GM12878 (cell line): ENCODE data around the gene ATP6V0C. TPM values are rescaled to one million over a fixed set of nuclear protein-coding genes. Genes with fewer than 3 reads are reported as not detected.

ENCODE experiments used
- ATAC-seq: fragments of 200-7000 bp; cut with Tn5 transposase; 3 replicates; pipeline ENCODE4 v1.9.1; 2020; ENCODE audit warnings: mild to moderate bottlenecking, moderate library complexity
- BruUV-seq: library from RNA; stranded (reverse); fragments of 400-500 nt; replicated peaks from 2 replicates; lab custom pipeline; 2021; lab: Mats Ljungman, UMichigan
- CTCF ChIA-PET: fragments of 300-600 bp; sonication (Branson Sonifier 250); formaldehyde crosslinking; extraction: SDS; loops from one replicate; lab custom pipeline; 2021; ENCODE audit warnings: inconsistent platforms; lab: Yijun Ruan, JAX
- POLR2A ChIA-PET: fragments of 350-600 bp; formaldehyde crosslinking; extraction: SDS; loops from one replicate; lab custom pipeline; 2021; ENCODE audit warnings: inconsistent platforms; lab: Charles Lee
- RAD21 ChIA-PET: fragments of 300-600 bp; sonication (Branson Sonifier 250); formaldehyde crosslinking; loops from one replicate; lab custom pipeline; 2023; ENCODE audit warnings: antibody characterized with exemption; ENCODE audit not compliant: unreplicated experiment; lab: Charles Lee
- SMC1A ChIA-PET: fragments of 300-600 bp; sonication (Branson Sonifier 250); formaldehyde crosslinking; loops from one replicate; lab custom pipeline; 2023; ENCODE audit not compliant: unreplicated experiment, uncharacterized antibody; lab: Charles Lee
- DNase-seq: peaks from one replicate; pipeline ENCODE4 v3.0.0-alpha.2; 2011; ENCODE audit warnings: low read depth, low spot score
- FAIRE-seq: peaks from 3 replicates; lab custom pipeline; 2011; peaks lifted over from hg19 to GRCh38; lab: Jason Lieb, UNC
- H2AFZ ChIP-seq: 2 replicates; pipeline ENCODE4 v1.6.0; 2011; ENCODE audit warnings: low read depth, low read length, control low read depth; ENCODE audit not compliant: control insufficient read depth
- H3K27ac ChIP-seq: 2 replicates; pipeline ENCODE4 v1.5.1; 2011; ENCODE audit warnings: control low read depth; ENCODE audit not compliant: control insufficient read depth, insufficient read depth
- H3K27me3 ChIP-seq, 2 experiments: replicated peaks in 1 of 2; 2 replicates each; pipeline versions ENCODE4 v1.6.0 to v1.6.1; 2011; ENCODE audit warnings: low read length in 1 of 2; ENCODE audit not compliant: control insufficient read depth in 2 of 2, insufficient read depth in 2 of 2
- H3K36me3 ChIP-seq, 2 experiments: 2 replicates each; pipeline ENCODE4 v1.5.1; 2011; ENCODE audit warnings: low read length in 1 of 2; ENCODE audit not compliant: control insufficient read depth in 2 of 2, insufficient read depth in 2 of 2
- H3K4me1 ChIP-seq: 2 replicates; pipeline ENCODE4 v1.6.1; 2011; ENCODE audit warnings: mild to moderate bottlenecking, low read length, moderate library complexity, mixed read lengths; ENCODE audit not compliant: control insufficient read depth, insufficient read depth
- H3K4me2 ChIP-seq: 2 replicates; pipeline ENCODE4 v1.6.0; 2011; ENCODE audit warnings: control low read depth; ENCODE audit not compliant: control insufficient read depth, insufficient read depth
- H3K4me3 ChIP-seq: fragments of 200-600 bp; sonication (generic); 2 replicates; pipeline ENCODE4 v1.5.1; 2016
- H3K79me2 ChIP-seq: 2 replicates; pipeline ENCODE4 v1.6.0; 2011; ENCODE audit warnings: low read length; ENCODE audit not compliant: control insufficient read depth, insufficient read depth
- H3K9ac ChIP-seq: 2 replicates; pipeline ENCODE4 v1.8.0; 2011; ENCODE audit warnings: low read length, control low read depth, mixed read lengths; ENCODE audit not compliant: control insufficient read depth, insufficient read depth
- H3K9me3 ChIP-seq: replicated peaks from 3 replicates; pipeline ENCODE4 v1.5.1; 2011; ENCODE audit warnings: mild to moderate bottlenecking, low read length; ENCODE audit not compliant: control insufficient read depth, insufficient read depth
- H4K20me1 ChIP-seq: 2 replicates; pipeline ENCODE4 v1.6.0; 2011; ENCODE audit not compliant: control insufficient read depth, insufficient read depth
- ASH2L ChIP-seq: fragments of 300-600, 200-600 bp; sonication (generic); IDR thresholded peaks from 2 replicates; pipeline ENCODE4 v1.6.1; 2017; ENCODE audit warnings: low read depth, mild to moderate bottlenecking, borderline replicate concordance
- BACH1 ChIP-seq: fragments of 450-650 bp; IDR thresholded peaks from 2 replicates; pipeline ENCODE4 v1.6.1; 2017; ENCODE audit warnings: mild to moderate bottlenecking, borderline replicate concordance
- CHD4 ChIP-seq: fragments of 200-600 bp; sonication (generic); IDR thresholded peaks from 2 replicates; pipeline ENCODE4 v1.6.1; 2016; ENCODE audit warnings: mild to moderate bottlenecking
- CREM ChIP-seq: IDR thresholded peaks from 2 replicates; pipeline ENCODE4 v1.6.1; 2014; ENCODE audit warnings: antibody characterized with exemption, low read depth
- DPF2 ChIP-seq: fragments of 450-650 bp; IDR thresholded peaks from 2 replicates; pipeline ENCODE4 v1.6.1; 2017; ENCODE audit warnings: mild to moderate bottlenecking
- GABPA ChIP-seq: IDR thresholded peaks from 2 replicates; pipeline ENCODE4 v1.6.1; 2014; ENCODE audit warnings: antibody characterized with exemption, low read depth, mild to moderate bottlenecking, inconsistent platforms
- KDM1A ChIP-seq: fragments of 200-600 bp; sonication (generic); IDR thresholded peaks from 2 replicates; pipeline ENCODE4 v1.6.1; 2016; ENCODE audit warnings: borderline replicate concordance
- LARP7 ChIP-seq: fragments of 450-650 bp; IDR thresholded peaks from 2 replicates; pipeline ENCODE4 v1.6.1; 2017; ENCODE audit warnings: mild to moderate bottlenecking
- MEF2A ChIP-seq: IDR thresholded peaks from 2 replicates; pipeline ENCODE4 v1.6.1; 2011; ENCODE audit warnings: low read depth, mild to moderate bottlenecking, low read length, moderate library complexity; ENCODE audit not compliant: insufficient read depth
- NR2F1 ChIP-seq: fragments of 450-650 bp; conservative IDR thresholded peaks from 2 replicates; pipeline ENCODE4 v1.6.1; 2017; ENCODE audit warnings: mild to moderate bottlenecking
- RCOR1 ChIP-seq: conservative IDR thresholded peaks from 2 replicates; pipeline ENCODE4 v1.6.1; 2012; ENCODE audit warnings: low read depth, low read length, improper control_type of control experiment
- WGBS: methylation state at CpG from one replicate; pipeline ENCODE4 v1.1.6; 2016; ENCODE audit warnings: low lambda C conversion rate; ENCODE audit not compliant: insufficient replicate concordance, insufficient coverage; ENCODE audit errors: missing lambda C conversion rate; 5-methylcytosine and 5-hydroxymethylcytosine counted together
- in situ Hi-C: fragments of 300-500 bp; cut with MboI; formaldehyde crosslinking; loops from 9 replicates; pipeline ENCODE4 v1.14.3; 2018; ENCODE audit warnings: mixed read lengths
- intact Hi-C: fragments of 100-400 bp; cut with micrococcal nuclease; formaldehyde crosslinking; loops from one replicate; pipeline ENCODE4 v1.14.2; 2022; ENCODE audit not compliant: unreplicated experiment
- polyA plus RNA-seq, 11 experiments: library from polyadenylated mRNA; depleted of rRNA in 4 of 11; unstranded in 6 of 11; stranded (reverse) in 5 of 11; fragments of >200 nt; fragmentation: Nextera tagmentation in 4 of 11; fragmentation: Illumina TruSeq in 1 of 11; extraction: Ambion mirVana in 4 of 11; extraction: Trizol in 1 of 11; gene quantifications; 1 replicate in 1 of 11; 2 replicates in 10 of 11; pipeline versions ENCODE4 v1.2.1 to v1.2.3, GENCODE V29; 2011 to 2016; ENCODE audit warnings: inconsistent platforms in 2 of 11, missing spikeins in 2 of 11, low read depth in 1 of 11
- total RNA-seq, 4 experiments: library from RNA; depleted of rRNA in 3 of 4; stranded (reverse); fragments of >200 nt in 3 of 4; fragmentation: Illumina TruSeq in 1 of 4; extraction: Trizol in 1 of 4; gene quantifications; 2 replicates each; pipeline versions ENCODE4 v1.2.1 to v1.2.3, GENCODE V29; 2013 to 2021

ATP6V0C gene
- total and polyA plus RNA-seq, 10 of the 15 experiments (the other 5 are each of a cell fraction or from before 2014, with no cell fraction given) = 2.4 to 135 (median 18.4) TPM

DNA sequence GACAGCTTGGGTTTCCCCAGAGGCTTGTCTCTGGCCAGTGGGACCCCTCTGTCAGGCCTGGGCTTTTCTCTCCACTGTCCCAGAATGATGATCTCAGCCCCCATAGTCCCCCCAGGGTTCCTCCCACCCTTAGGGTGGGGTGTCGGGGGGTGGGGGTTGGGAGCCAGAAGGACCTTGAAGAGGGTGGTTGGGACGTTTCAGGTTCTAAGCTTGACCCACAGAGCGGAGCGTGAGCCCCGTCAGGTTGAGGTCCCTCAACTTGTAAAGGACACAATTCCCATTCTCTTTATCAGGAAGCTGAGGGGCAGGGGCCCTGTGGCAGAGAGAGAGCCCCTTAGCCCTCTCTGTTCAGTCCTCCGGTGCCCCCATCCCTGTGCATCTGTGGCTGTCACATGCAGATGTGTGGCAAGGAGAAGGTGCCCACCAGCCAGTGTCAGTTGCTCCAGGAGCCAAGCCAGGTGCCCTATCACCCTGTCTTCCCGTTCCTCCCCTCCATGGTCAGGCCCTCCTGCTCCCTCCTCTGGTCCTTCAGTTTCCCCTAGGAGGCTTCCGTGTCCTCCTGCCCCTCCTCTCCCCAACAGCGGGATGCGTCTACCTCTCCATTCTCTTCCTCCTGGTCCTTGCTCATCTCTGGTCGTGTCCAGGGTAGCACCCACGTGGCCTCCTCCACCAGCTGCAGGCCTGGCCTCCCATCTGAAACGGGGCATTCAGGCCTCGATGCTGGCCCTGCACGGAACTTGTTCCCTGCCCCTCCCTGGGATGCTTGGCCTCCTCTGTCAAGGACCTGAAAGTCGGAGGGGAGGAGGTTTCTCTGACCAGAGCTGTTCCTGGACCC, 44.1 kb upstream of the ATP6V0C start:
- H3K9ac ChIP-seq = no peak overlapping the region; the same call in 1 of the 2 replicates
- BruUV-seq = no TSS peak
- WGBS = 36% methylated on average over 14 of the region's 16 CpGs
- RAD21 ChIA-PET = interaction anchor here (0.8 to 3.5 kb wide), 7 partner anchors 10 to 45 kb away, joined by 3 to 17 read pairs (median 4); partner anchors contain the start of genes CCNF and TEDC2
- intact Hi-C loops (loop anchor here (5.0 kb wide), 1 partner anchor 38 kb away; no protein-coding TSS in a partner anchor), in situ Hi-C loops (no loop called here)
- CTCF ChIA-PET = interaction anchor here (0.6 to 2.6 kb wide), 8 partner anchors 9 to 315 kb away, joined by 3 to 20 read pairs (median 4); partner anchors contain the start of genes CCNF, TEDC2 and TRAF7
- H3K9me3 ChIP-seq = no peaks in the 10 kb centered on the region
- H3K36me3 ChIP-seq = no peaks in the 10 kb centered on the region
- TF ChIP-seq ASH2L (no peak), CREM (no peak), BACH1 (no peak), MEF2A (no peak), NR2F1 (no peak), GABPA (no peak), RCOR1 (no peak), DPF2 (no peak), KDM1A (no peak), CHD4 (no peak), LARP7 (no peak)
- H3K27ac ChIP-seq = no peak overlapping the region
- no peak overlapping the region for H2AFZ ChIP-seq
- DNase-seq = no peak
- SMC1A ChIA-PET = interaction anchor here (0.7 to 1.6 kb wide), 3 partner anchors 11 to 40 kb away, joined by 3 to 8 read pairs (median 3); no protein-coding TSS in a partner anchor
- H3K79me2 ChIP-seq = no peaks in the 10 kb centered on the region
- no peak overlapping the region for H3K4me3 ChIP-seq
- H3K4me1 ChIP-seq = peaks cover 17% of the 10 kb centered on the region
- peaks cover 0 to 2% of the 10 kb centered on the region in 2 experiments; a peak in 1 of 4 replicates for H3K27me3 ChIP-seq
- no peaks in the 10 kb centered on the region for H4K20me1 ChIP-seq
- POLR2A ChIA-PET = interaction anchor here (0.6 to 2.5 kb wide), 13 partner anchors 10 to 1802 kb away, joined by 3 to 11 read pairs (median 5); partner anchors contain the start of genes ABCA3, ECI1, RHOT2 and TEDC2
- H3K4me2 ChIP-seq = peak overlapping the region; percentile 48
- FAIRE-seq = no peak
- no peak for ATAC-seq
